Head of caudate nucleus (tissue), 42 donors: ENCODE data around the gene TOP2A.

Experiments
- DNase-seq, 42 donors: peaks; one replicate each; pipeline versions ENCODE4 v3.0.0 to v3.0.0-alpha.2; 2020 to 2021; ENCODE audit warnings: mixed read lengths in 7 of 42
- intact Hi-C: fragments of 100-400 bp; cut with DNase I; formaldehyde crosslinking; loops from one replicate; pipeline ENCODE4 v1.15.0; 2022

Gene TOP2A

GRCh38 chr17:40417609-40418427 is at the start of gene TOP2A:
Gene TOP2A (minus strand): TSS chr17:40417896. CDS start chr17:40417791, 105 bp downstream.
- DNase-seq, result peak; percentile 81 to 100 (median 97)
- intact Hi-C loops, result loop anchor here (10.0 kb wide), 1 partner anchor 127 kb away; no protein-coding TSS in a partner anchor

GRCh38 chr17:40467281-40467867 is 49.7 kb upstream of the TOP2A start:
- intact Hi-C loops, result no loop called here
- no peak for DNase-seq

- DNase-seq, result no peak
- intact Hi-C loops, result no loop called here
These were observed 48.7 kb upstream of the TOP2A start for GRCh38 chr17:40466298-40466971.

- DNase-seq, result no peak
- intact Hi-C loops, result no loop called here
These were observed 46.7 kb upstream of the TOP2A start for GRCh38 chr17:40464392-40464855.

- no peak for DNase-seq
- intact Hi-C loops, result no loop called here
These were observed 45.4 kb upstream of the TOP2A start for GRCh38 chr17:40463122-40463550.

GRCh38 chr17:40462343-40463121 is 44.8 kb upstream of the TOP2A start:
- no peak for DNase-seq
- intact Hi-C loops, result no loop called here

- no peak for DNase-seq
These were observed 44.1 kb upstream of the TOP2A start for GRCh38 chr17:40461732-40462342.

GRCh38 chr17:40460968-40461731 is 43.5 kb upstream of the TOP2A start:
- intact Hi-C loops, result no loop called here
- DNase-seq, result no peak

More at GRCh38 chr17:40461732-40462342, 44.1 kb upstream of the TOP2A start:
- intact Hi-C loops, result no loop called here

GRCh38 chr17:40460604-40460967 is 42.9 kb upstream of the TOP2A start:
- intact Hi-C loops, result no loop called here
- no peak for DNase-seq

GRCh38 chr17:40459636-40460603 is 42.2 kb upstream of the TOP2A start:
- DNase-seq, result no peak
- intact Hi-C loops, result no loop called here

- intact Hi-C loops, result no loop called here
These were observed 41.3 kb upstream of the TOP2A start for GRCh38 chr17:40458851-40459482.

GRCh38 chr17:40457964-40458791 is 40.5 kb upstream of the TOP2A start:
- intact Hi-C loops, result no loop called here
- no peak for DNase-seq

More at GRCh38 chr17:40458851-40459482, 41.3 kb upstream of the TOP2A start:
- no peak for DNase-seq

- intact Hi-C loops, result no loop called here
- DNase-seq, result no peak
These were observed 39.7 kb upstream of the TOP2A start for GRCh38 chr17:40457369-40457768.

- intact Hi-C loops, result no loop called here
- DNase-seq, result no peak
These were observed 38.8 kb upstream of the TOP2A start for GRCh38 chr17:40456396-40456951.

- intact Hi-C loops, result no loop called here
- no peak for DNase-seq
These were observed 36.9 kb upstream of the TOP2A start for GRCh38 chr17:40454613-40454995.
